Measurements from ENCODE around the gene ERC1.

The ERC1 gene

GRCh38 chr12:1502831-1503230, 511.8 kb downstream of the ERC1 start:
- in situ Hi-C loops (cut with HindIII; ENCODE audit: low sequenced_read_pairs): no loop called here
- no peak overlapping the region for H3K4me3 ChIP-seq (ENCODE audit: low read depth, low read length)
- no peak for DNase-seq (ENCODE audit: low read depth)
- TF ChIP-seq CTCF (IDR thresholded peaks at IDR 0.05; ENCODE audit: low read depth, low read length, missing control alignments): no peak

- in situ Hi-C loops (cut with HindIII; ENCODE audit: low sequenced_read_pairs): no loop called here
- no peak for TF ChIP-seq CTCF (IDR thresholded peaks at IDR 0.05; ENCODE audit: low read depth, low read length, missing control alignments)
- H3K4me3 ChIP-seq (ENCODE audit: low read depth, low read length): no peak overlapping the region
- no peak for DNase-seq (ENCODE audit: low read depth)
Measured at GRCh38 chr12:1503281-1503711, 512.3 kb downstream of the ERC1 start.

- DNase-seq (ENCODE audit: low read depth): no peak
- H3K4me3 ChIP-seq (ENCODE audit: low read depth, low read length): no peak overlapping the region
- in situ Hi-C loops (cut with HindIII; ENCODE audit: low sequenced_read_pairs): no loop called here
- TF ChIP-seq CTCF (IDR thresholded peaks at IDR 0.05; ENCODE audit: low read depth, low read length, missing control alignments): no peak
Measured at GRCh38 chr12:1504304-1504894, 513.4 kb downstream of the ERC1 start.

- TF ChIP-seq CTCF (IDR thresholded peaks at IDR 0.05; ENCODE audit: low read depth, low read length, missing control alignments): no peak
- in situ Hi-C loops (cut with HindIII; ENCODE audit: low sequenced_read_pairs): no loop called here
- H3K4me3 ChIP-seq (ENCODE audit: low read depth, low read length): no peak overlapping the region
- DNase-seq (ENCODE audit: low read depth): no peak
Measured at GRCh38 chr12:1504895-1505311, 513.9 kb downstream of the ERC1 start.

GRCh38 chr12:1505576-1505975, 514.6 kb downstream of the ERC1 start:
- in situ Hi-C loops (cut with HindIII; ENCODE audit: low sequenced_read_pairs): no loop called here
- no peak for DNase-seq (ENCODE audit: low read depth)
- H3K4me3 ChIP-seq (ENCODE audit: low read depth, low read length): no peak overlapping the region
- no peak for TF ChIP-seq CTCF (IDR thresholded peaks at IDR 0.05; ENCODE audit: low read depth, low read length, missing control alignments)

- H3K4me3 ChIP-seq (ENCODE audit: low read depth, low read length): no peak overlapping the region
- DNase-seq (ENCODE audit: low read depth): no peak
- TF ChIP-seq CTCF (IDR thresholded peaks at IDR 0.05; ENCODE audit: low read depth, low read length, missing control alignments): no peak
- in situ Hi-C loops (cut with HindIII; ENCODE audit: low sequenced_read_pairs): no loop called here
Measured at GRCh38 chr12:1507308-1507707, 516.3 kb downstream of the ERC1 start.

All from astrocyte of the cerebellum (primary cell).